Osteocyte (in vitro differentiated cells): Measurements from ENCODE around the gene CIITA. TPM values are rescaled to one million over a fixed set of nuclear protein-coding genes. Genes with fewer than 3 reads are reported as not detected.
A peak's percentile ranks its signal among the peaks of the same experiment; 100 is the strongest.

Experiments
- DNase-seq: peaks from one replicate; pipeline ENCODE4 v3.0.0; 2021; ENCODE audit warnings: mixed read lengths; ENCODE audit not compliant: unreplicated experiment; ENCODE audit errors: extremely low spot score
- H3K27ac Mint-ChIP-seq: one replicate; pipeline ENCODE4 v1.8.0; 2021; ENCODE audit warnings: mild to moderate bottlenecking, mixed read lengths; ENCODE audit not compliant: unreplicated experiment
- H3K27me3 Mint-ChIP-seq: one replicate; pipeline ENCODE4 v1.8.0; 2021; ENCODE audit warnings: mixed read lengths; ENCODE audit not compliant: unreplicated experiment
- H3K36me3 Mint-ChIP-seq: one replicate; pipeline ENCODE4 v1.8.0; 2021; ENCODE audit warnings: mixed read lengths; ENCODE audit not compliant: unreplicated experiment
- H3K4me1 Mint-ChIP-seq: one replicate; pipeline ENCODE4 v1.8.0; 2021; ENCODE audit warnings: mixed read lengths; ENCODE audit not compliant: unreplicated experiment
- H3K4me3 Mint-ChIP-seq: one replicate; pipeline ENCODE4 v1.8.0; 2021; ENCODE audit warnings: mild to moderate bottlenecking, moderate library complexity, mixed read lengths; ENCODE audit not compliant: unreplicated experiment
- H3K9me3 Mint-ChIP-seq: one replicate; pipeline ENCODE4 v1.8.0; 2021; ENCODE audit warnings: mixed read lengths; ENCODE audit not compliant: unreplicated experiment
- total RNA-seq: library from RNA; stranded (reverse); gene quantifications from 2 replicates; pipeline ENCODE4 v1.2.1, GENCODE V29; 2021
- TF ChIP-seq, protein P1 (sequence below): fragments of 200-600 bp; sonication (generic); IDR thresholded peaks from 2 replicates; pipeline ENCODE4 v1.5.0; 2021; ENCODE audit warnings: antibody characterized with exemption, mild to moderate bottlenecking, moderate library complexity

The CIITA gene
- total RNA-seq, 1 donor from 2014 or later = not detected

DNA sequence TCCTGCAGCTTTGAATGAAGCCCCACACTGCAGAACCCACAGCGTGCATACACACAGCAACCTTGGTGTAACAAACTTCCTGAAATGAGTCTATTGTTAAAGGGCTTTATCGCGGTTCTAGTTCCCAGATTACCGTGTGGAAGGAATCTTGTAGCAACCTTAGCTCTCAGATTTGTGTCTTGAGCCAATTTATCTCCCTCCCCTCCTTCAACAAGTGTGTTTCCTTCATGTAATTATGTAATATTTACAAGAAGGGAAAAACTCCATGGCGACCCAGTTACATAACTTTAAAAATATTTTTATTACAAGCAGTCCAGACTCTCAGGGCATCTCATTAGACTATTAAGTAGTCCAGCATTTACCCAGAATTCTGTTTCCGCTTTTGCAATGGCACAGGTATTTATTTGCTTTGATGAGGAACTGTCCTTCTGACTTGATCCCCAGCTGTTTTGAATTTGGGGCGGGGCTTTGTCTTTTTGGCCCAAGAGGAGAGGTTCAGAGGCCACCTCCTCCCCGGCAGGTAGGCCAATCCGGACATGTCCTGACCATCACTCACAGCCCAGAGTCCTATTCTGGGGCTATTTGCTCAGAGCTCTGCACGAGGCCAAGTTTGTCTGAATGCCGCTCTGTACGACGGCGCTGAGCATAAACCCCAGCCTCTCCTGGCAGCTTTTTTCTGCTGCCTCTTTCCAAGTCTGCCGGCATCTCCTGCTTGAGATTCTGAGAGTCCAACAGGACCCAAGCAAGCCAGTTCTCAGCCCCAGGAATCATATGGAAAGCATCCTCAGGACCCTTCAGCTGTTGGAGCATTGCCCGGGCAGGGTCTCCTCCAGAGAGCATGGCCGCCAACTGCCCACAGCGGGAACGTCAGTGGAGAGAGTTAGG lies 103.0 kb downstream of the CIITA start:
- Mint-ChIP-seq H3K4me1 (peaks cover 3% of the 10 kb centered on the region), H3K4me3 (no peak overlapping the region), H3K9me3 (no peaks in the 10 kb centered on the region), H3K36me3 (peaks cover 16% of the 10 kb centered on the region), H3K27ac (no peak overlapping the region), H3K27me3 (no peaks in the 10 kb centered on the region)
- TF ChIP-seq, protein P1, sequence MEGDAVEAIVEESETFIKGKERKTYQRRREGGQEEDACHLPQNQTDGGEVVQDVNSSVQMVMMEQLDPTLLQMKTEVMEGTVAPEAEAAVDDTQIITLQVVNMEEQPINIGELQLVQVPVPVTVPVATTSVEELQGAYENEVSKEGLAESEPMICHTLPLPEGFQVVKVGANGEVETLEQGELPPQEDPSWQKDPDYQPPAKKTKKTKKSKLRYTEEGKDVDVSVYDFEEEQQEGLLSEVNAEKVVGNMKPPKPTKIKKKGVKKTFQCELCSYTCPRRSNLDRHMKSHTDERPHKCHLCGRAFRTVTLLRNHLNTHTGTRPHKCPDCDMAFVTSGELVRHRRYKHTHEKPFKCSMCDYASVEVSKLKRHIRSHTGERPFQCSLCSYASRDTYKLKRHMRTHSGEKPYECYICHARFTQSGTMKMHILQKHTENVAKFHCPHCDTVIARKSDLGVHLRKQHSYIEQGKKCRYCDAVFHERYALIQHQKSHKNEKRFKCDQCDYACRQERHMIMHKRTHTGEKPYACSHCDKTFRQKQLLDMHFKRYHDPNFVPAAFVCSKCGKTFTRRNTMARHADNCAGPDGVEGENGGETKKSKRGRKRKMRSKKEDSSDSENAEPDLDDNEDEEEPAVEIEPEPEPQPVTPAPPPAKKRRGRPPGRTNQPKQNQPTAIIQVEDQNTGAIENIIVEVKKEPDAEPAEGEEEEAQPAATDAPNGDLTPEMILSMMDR = no peak
- no peak for DNase-seq

DNA sequence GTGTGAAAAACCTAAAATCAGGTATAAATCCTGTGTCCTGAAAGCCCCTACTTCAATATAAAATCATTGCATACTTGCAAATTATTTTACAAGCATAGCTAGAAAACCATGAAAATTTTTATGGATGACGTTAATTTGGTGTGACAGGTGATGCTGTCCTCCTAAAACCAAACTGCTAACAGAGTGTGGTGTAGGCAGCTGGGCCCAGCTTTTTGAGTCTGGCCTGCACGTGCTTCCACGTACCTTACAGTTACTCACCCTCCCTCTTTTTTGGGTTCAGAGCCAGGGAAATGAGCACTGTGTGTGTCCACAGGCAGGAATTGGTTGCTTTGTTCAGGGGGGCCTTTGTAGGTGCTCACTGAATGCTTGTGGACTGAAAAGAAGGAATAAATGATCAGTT lies 103.8 kb downstream of the CIITA start:
- peaks cover 19% of the 10 kb centered on the region for H3K36me3 Mint-ChIP-seq
- H3K27me3 Mint-ChIP-seq = no peaks in the 10 kb centered on the region
- H3K4me1 Mint-ChIP-seq = peaks cover 3% of the 10 kb centered on the region
- DNase-seq = no peak
- no peak overlapping the region for H3K27ac Mint-ChIP-seq
- no peaks in the 10 kb centered on the region for H3K9me3 Mint-ChIP-seq
- H3K4me3 Mint-ChIP-seq = no peak overlapping the region
- TF ChIP-seq, protein P1 = no peak

DNA sequence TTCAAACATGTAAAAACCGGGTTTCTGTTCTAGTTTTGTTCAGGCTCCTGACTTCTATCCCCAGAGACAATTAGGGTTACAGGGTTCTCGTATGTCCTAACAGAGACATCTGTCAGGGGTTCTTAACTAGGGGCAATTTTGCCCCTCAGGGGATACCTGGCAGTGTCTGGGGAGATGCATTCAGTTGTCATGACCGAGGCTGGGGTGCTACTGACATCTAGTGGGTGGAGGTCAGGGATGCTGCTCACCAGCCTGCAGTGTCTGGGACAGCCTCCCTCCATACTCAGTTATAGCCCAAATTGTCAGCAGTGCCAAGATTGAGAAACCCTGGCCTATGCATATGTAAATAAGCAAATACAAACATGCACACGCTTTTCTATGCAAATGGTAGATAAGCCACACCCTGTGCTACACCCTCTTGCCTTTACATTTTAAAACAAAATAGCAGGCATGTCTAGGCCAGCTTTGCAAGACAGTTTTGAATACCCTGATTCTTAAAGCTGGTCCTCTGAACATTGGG lies 104.8 kb downstream of the CIITA start:
- Mint-ChIP-seq H3K27ac (no peak overlapping the region), H3K4me3 (no peak overlapping the region), H3K9me3 (no peaks in the 10 kb centered on the region), H3K27me3 (no peaks in the 10 kb centered on the region), H3K4me1 (peaks cover 3% of the 10 kb centered on the region), H3K36me3 (peaks cover 24% of the 10 kb centered on the region)
- DNase-seq = no peak
- TF ChIP-seq, protein P1 = peak; percentile 40

DNA sequence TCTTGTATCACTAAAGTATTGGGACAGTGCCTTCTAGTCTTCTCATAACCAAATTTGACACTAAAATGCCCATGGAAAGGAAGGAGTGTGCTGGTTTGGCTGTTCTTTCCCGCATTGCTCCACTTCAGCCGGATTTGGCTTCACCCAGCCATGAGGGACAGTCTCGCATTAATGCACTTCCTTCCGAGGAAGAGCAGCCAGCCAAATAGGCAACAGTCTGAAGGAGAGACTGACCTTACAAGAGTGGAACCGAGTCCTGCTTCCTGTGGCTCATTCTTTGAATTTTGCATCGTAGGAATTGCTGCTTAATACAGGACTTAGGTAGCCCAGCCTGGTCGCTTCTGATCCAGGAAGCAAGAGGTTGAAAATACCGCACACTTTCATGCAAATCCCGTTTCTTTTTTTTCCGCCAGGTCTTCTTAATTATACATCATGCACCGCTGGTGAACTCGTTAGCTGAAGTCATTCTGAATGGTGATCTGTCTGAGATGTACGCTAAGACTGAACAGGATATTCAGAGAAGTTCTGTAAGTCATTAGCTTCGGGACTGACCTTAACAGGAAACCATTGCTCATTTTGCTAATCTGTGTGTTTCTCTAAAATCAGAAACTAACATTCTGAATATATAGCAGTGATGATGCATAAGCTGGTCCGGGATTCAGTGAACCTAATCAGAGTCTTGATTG lies 105.6 kb downstream of the CIITA start:
- H3K4me3 Mint-ChIP-seq = no peak overlapping the region
- H3K36me3 Mint-ChIP-seq = peaks cover 23% of the 10 kb centered on the region
- no peaks in the 10 kb centered on the region for H3K27me3 Mint-ChIP-seq
- H3K4me1 Mint-ChIP-seq = peaks cover 3% of the 10 kb centered on the region
- DNase-seq = no peak
- TF ChIP-seq, protein P1 = no peak
- no peaks in the 10 kb centered on the region for H3K9me3 Mint-ChIP-seq
- H3K27ac Mint-ChIP-seq = no peak overlapping the region

DNA sequence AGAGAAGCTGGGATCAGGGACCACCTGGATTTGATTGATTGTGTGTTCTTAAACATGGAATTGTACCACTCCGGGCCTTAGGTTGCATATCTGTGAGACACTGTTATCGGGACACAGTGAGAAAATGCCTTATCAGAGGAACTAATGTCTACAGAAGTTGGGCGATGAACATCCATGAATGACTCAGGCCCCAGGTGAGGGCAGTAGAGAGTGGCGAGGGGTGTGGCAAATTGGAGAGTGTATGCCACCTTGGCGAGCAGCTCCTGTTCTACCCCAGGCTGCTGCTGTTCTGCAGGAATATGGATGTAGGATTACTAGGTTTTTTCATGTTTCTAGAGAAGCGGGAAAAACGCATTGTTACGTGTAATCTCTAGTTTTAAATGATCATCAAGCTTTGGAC lies 106.2 kb downstream of the CIITA start:
- no peak for DNase-seq
- TF ChIP-seq, protein P1 = no peak
- Mint-ChIP-seq H3K27ac (no peak overlapping the region), H3K9me3 (no peaks in the 10 kb centered on the region), H3K36me3 (peaks cover 23% of the 10 kb centered on the region), H3K27me3 (no peaks in the 10 kb centered on the region), H3K4me3 (no peak overlapping the region), H3K4me1 (peaks cover 3% of the 10 kb centered on the region)
